Fibroblast of skin of left biceps (primary cell): ENCODE measurements around the gene PDZD2.
"Not testable (repeated sequence)": the region's sequence is repeated elsewhere in the genome, so short reads cannot be mapped to it uniquely, and the experiment has no call there.

ENCODE experiments used
- DNase-seq, 2 experiments: peaks; one replicate each; pipeline ENCODE4 v3.0.0-alpha.2; 2013; ENCODE audit warnings: low read depth in 2 of 2

PDZD2 gene

GRCh38 chr5:31769530-31769929, 130.6 kb downstream of the PDZD2 start:
- no peak for DNase-seq

GRCh38 chr5:31770132-31770720, 131.3 kb downstream of the PDZD2 start:
- no peak for DNase-seq

- DNase-seq: no peak
Measured at GRCh38 chr5:31770998-31771397, 132.1 kb downstream of the PDZD2 start.

- DNase-seq: no peak
Measured at GRCh38 chr5:31771500-31771899, 132.6 kb downstream of the PDZD2 start.

GRCh38 chr5:31776294-31776693, 137.4 kb downstream of the PDZD2 start:
- not testable (repeated sequence) for DNase-seq

GRCh38 chr5:31776976-31777651, 138.2 kb downstream of the PDZD2 start:
- DNase-seq: no peak

GRCh38 chr5:31781772-31782171, 142.8 kb downstream of the PDZD2 start:
- no peak for DNase-seq

- no peak for DNase-seq
Measured at GRCh38 chr5:31783086-31783645, 144.2 kb downstream of the PDZD2 start.

- no peak for DNase-seq
Measured at GRCh38 chr5:31783731-31784130, 144.8 kb downstream of the PDZD2 start.

- no peak for DNase-seq
Measured at GRCh38 chr5:31786090-31786631, 147.2 kb downstream of the PDZD2 start.

GRCh38 chr5:31794009-31794408, 155.1 kb downstream of the PDZD2 start:
- DNase-seq: no peak

GRCh38 chr5:31798168-31798567, 159.2 kb downstream of the PDZD2 start:
- DNase-seq: no peak

GRCh38 chr5:31800351-31800750, 161.4 kb downstream of the PDZD2 start:
- no peak for DNase-seq

- DNase-seq: no peak
Measured at GRCh38 chr5:31805785-31806400, 167.0 kb downstream of the PDZD2 start.

GRCh38 chr5:31806561-31806960, 167.6 kb downstream of the PDZD2 start:
- DNase-seq: peak; percentile 38 to 46

GRCh38 chr5:31807789-31808540, 169.0 kb downstream of the PDZD2 start:
- no peak for DNase-seq

- DNase-seq: peak in 1 of 2 experiments; percentile 31
Measured at GRCh38 chr5:31809050-31809870, 170.3 kb downstream of the PDZD2 start.

GRCh38 chr5:31811210-31811609, 172.3 kb downstream of the PDZD2 start:
- peak; percentile 75 to 77 for DNase-seq

GRCh38 chr5:31815376-31815775, 176.4 kb downstream of the PDZD2 start:
- no peak for DNase-seq

GRCh38 chr5:31819926-31820516, 181.1 kb downstream of the PDZD2 start:
- no peak for DNase-seq

- no peak for DNase-seq
Measured at GRCh38 chr5:31823472-31823871, 184.5 kb downstream of the PDZD2 start.
